SK-N-SH treated with all-trans-retinoic acid at 6 μM for 48 hours (cell line): ENCODE measurements around the gene TEX50.

Experiments used
- ATAC-seq: fragments of 200-7000 bp; cut with Tn5 transposase; 3 replicates; pipeline ENCODE4 v1.9.1; 2020; ENCODE audit warnings: mild to moderate bottlenecking, moderate library complexity
- BACH2 ChIP-seq: fragments of 250-450 bp; sonication (Bioruptor Pico); IDR thresholded peaks from 2 replicates; pipeline ENCODE4 v1.9.0; 2021; ENCODE audit warnings: mild to moderate bottlenecking, borderline replicate concordance
- CSDC2 ChIP-seq: fragments of 250-450 bp; sonication (Bioruptor Pico); IDR thresholded peaks from 2 replicates; pipeline ENCODE4 v1.5.0; 2020; ENCODE audit warnings: mild to moderate bottlenecking, moderate library complexity
- ESRRG ChIP-seq: fragments of 250-450 bp; sonication (Bioruptor Pico); IDR thresholded peaks from 2 replicates; pipeline ENCODE4 v1.6.1; 2021; ENCODE audit warnings: mild to moderate bottlenecking
- GLIS3 ChIP-seq: fragments of 250-450 bp; sonication (Bioruptor Pico); IDR thresholded peaks from 2 replicates; pipeline ENCODE4 v1.5.0; 2020; ENCODE audit warnings: mild to moderate bottlenecking, moderate library complexity
- OSR1 ChIP-seq: fragments of 250-450 bp; sonication (Bioruptor Pico); IDR thresholded peaks from 2 replicates; pipeline ENCODE4 v1.8.0; 2022; ENCODE audit warnings: moderate library complexity, mild to moderate bottlenecking, inconsistent platforms
- PPARA ChIP-seq: fragments of 250-450 bp; sonication (Bioruptor Pico); IDR thresholded peaks from 2 replicates; pipeline ENCODE4 v1.5.0; 2020; ENCODE audit warnings: mild to moderate bottlenecking, borderline replicate concordance
- RARB ChIP-seq: fragments of 250-450 bp; sonication (Bioruptor Pico); IDR thresholded peaks from 2 replicates; pipeline ENCODE4 v1.8.0; 2021; ENCODE audit warnings: mild to moderate bottlenecking, moderate library complexity
- SNAI2 ChIP-seq: fragments of 250-450 bp; sonication (Bioruptor Pico); IDR thresholded peaks from 2 replicates; pipeline ENCODE4 v1.5.0; 2020; ENCODE audit warnings: mild to moderate bottlenecking, moderate library complexity
- TCF4 ChIP-seq: fragments of 250-450 bp; sonication (Bioruptor Pico); IDR thresholded peaks from 2 replicates; pipeline ENCODE4 v1.8.0; 2021; ENCODE audit warnings: mild to moderate bottlenecking, moderate library complexity, borderline replicate concordance
- TOX ChIP-seq: fragments of 250-450 bp; sonication (Bioruptor Pico); IDR thresholded peaks from 2 replicates; pipeline ENCODE4 v1.8.0; 2021; ENCODE audit warnings: mild to moderate bottlenecking, moderate library complexity, borderline replicate concordance
- TSHZ2 ChIP-seq: fragments of 250-450 bp; sonication (Bioruptor Pico); IDR thresholded peaks from 2 replicates; pipeline ENCODE4 v1.5.0; 2020; ENCODE audit warnings: mild to moderate bottlenecking, moderate library complexity
- ZC3H10 ChIP-seq: fragments of 250-450 bp; sonication (Bioruptor Pico); IDR thresholded peaks from 2 replicates; pipeline ENCODE4 v1.5.1; 2021; ENCODE audit warnings: mild to moderate bottlenecking, moderate library complexity
- ZFP3 ChIP-seq: fragments of 250-450 bp; sonication (Bioruptor Pico); IDR thresholded peaks from 2 replicates; pipeline ENCODE4 v1.5.0; 2020; ENCODE audit warnings: mild to moderate bottlenecking, moderate library complexity
- ZFP30 ChIP-seq: fragments of 450-650 bp; formaldehyde crosslinking; IDR thresholded peaks from 2 replicates; pipeline ENCODE4 v1.5.0; 2022; ENCODE audit warnings: mild to moderate bottlenecking, moderate library complexity
- ZNF565 ChIP-seq: fragments of 450-650 bp; formaldehyde crosslinking; conservative IDR thresholded peaks from 2 replicates; pipeline ENCODE4 v1.5.0; 2020; ENCODE audit warnings: low read depth, mild to moderate bottlenecking, moderate library complexity
- ZNF70 ChIP-seq: fragments of 450-650 bp; formaldehyde crosslinking; IDR thresholded peaks from 2 replicates; pipeline ENCODE4 v1.5.0; 2020; ENCODE audit warnings: mild to moderate bottlenecking, moderate library complexity
- ZNF8 ChIP-seq: fragments of 450-650 bp; formaldehyde crosslinking; IDR thresholded peaks from 2 replicates; pipeline ENCODE4 v1.5.0; 2020; ENCODE audit warnings: mild to moderate bottlenecking, moderate library complexity
- TF ChIP-seq, protein P1 (sequence below): fragments of 250-450 bp; sonication (Bioruptor Pico); IDR thresholded peaks from 2 replicates; pipeline ENCODE4 v1.8.0; 2020; ENCODE audit warnings: mild to moderate bottlenecking, moderate library complexity, borderline replicate concordance
- TF ChIP-seq, protein P2 (sequence below): fragments of 250-450 bp; sonication (Bioruptor Pico); IDR thresholded peaks from 2 replicates; pipeline ENCODE4 v1.5.1; 2020; ENCODE audit warnings: low read depth, mild to moderate bottlenecking, moderate library complexity
- TF ChIP-seq, protein P3 (sequence below): fragments of 250-450 bp; sonication (Bioruptor Pico); IDR thresholded peaks from 2 replicates; pipeline ENCODE4 v1.5.1; 2021; ENCODE audit warnings: mild to moderate bottlenecking, moderate library complexity
- TF ChIP-seq, protein P4 (sequence below): fragments of 250-450 bp; sonication (Bioruptor Pico); IDR thresholded peaks from 2 replicates; pipeline ENCODE4 v1.8.0; 2021; ENCODE audit warnings: low read depth, mild to moderate bottlenecking, moderate library complexity, borderline replicate concordance

TEX50 gene, protein sequence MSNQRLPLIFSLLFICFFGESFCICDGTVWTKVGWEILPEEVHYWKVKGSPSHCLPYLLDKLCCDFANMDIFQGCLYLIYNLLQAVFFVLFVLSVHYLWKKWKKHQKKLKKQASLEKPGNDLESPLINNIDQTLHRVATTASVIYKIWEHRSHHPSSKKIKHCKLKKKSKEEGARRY

GRCh38 chr1:173635116-173635515 lies at the start of gene TEX50:
TSS of gene TEX50 (plus strand) at chr1:173635338. CDS start at chr1:173635522, 184 bp downstream.
- TF ChIP-seq ZNF8 (CRISPR knock-in tag) (no peak), ZFP3 (CRISPR knock-in tag) (no peak), ZFP30 (CRISPR knock-in tag) (no peak), ESRRG (CRISPR knock-in tag) (no peak), GLIS3 (no peak), ZNF565 (no peak), ZNF70 (CRISPR knock-in tag) (no peak), RARB (CRISPR knock-in tag) (no peak), ZC3H10 (no peak), TSHZ2 (CRISPR knock-in tag) (no peak), TCF4 (CRISPR knock-in tag) (no peak), CSDC2 (no peak), PPARA (CRISPR knock-in tag) (no peak), BACH2 (CRISPR knock-in tag) (no peak), SNAI2 (no peak), TOX (CRISPR knock-in tag) (no peak)
- TF ChIP-seq, protein P1, sequence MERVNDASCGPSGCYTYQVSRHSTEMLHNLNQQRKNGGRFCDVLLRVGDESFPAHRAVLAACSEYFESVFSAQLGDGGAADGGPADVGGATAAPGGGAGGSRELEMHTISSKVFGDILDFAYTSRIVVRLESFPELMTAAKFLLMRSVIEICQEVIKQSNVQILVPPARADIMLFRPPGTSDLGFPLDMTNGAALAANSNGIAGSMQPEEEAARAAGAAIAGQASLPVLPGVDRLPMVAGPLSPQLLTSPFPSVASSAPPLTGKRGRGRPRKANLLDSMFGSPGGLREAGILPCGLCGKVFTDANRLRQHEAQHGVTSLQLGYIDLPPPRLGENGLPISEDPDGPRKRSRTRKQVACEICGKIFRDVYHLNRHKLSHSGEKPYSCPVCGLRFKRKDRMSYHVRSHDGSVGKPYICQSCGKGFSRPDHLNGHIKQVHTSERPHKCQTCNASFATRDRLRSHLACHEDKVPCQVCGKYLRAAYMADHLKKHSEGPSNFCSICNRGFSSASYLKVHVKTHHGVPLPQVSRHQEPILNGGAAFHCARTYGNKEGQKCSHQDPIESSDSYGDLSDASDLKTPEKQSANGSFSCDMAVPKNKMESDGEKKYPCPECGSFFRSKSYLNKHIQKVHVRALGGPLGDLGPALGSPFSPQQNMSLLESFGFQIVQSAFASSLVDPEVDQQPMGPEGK, result no peak
- TF ChIP-seq, protein P2, sequence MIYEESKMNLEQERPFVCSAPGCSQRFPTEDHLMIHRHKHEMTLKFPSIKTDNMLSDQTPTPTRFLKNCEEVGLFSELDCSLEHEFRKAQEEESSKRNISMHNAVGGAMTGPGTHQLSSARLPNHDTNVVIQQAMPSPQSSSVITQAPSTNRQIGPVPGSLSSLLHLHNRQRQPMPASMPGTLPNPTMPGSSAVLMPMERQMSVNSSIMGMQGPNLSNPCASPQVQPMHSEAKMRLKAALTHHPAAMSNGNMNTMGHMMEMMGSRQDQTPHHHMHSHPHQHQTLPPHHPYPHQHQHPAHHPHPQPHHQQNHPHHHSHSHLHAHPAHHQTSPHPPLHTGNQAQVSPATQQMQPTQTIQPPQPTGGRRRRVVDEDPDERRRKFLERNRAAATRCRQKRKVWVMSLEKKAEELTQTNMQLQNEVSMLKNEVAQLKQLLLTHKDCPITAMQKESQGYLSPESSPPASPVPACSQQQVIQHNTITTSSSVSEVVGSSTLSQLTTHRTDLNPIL (CRISPR knock-in tag), result no peak
- TF ChIP-seq, protein P3, sequence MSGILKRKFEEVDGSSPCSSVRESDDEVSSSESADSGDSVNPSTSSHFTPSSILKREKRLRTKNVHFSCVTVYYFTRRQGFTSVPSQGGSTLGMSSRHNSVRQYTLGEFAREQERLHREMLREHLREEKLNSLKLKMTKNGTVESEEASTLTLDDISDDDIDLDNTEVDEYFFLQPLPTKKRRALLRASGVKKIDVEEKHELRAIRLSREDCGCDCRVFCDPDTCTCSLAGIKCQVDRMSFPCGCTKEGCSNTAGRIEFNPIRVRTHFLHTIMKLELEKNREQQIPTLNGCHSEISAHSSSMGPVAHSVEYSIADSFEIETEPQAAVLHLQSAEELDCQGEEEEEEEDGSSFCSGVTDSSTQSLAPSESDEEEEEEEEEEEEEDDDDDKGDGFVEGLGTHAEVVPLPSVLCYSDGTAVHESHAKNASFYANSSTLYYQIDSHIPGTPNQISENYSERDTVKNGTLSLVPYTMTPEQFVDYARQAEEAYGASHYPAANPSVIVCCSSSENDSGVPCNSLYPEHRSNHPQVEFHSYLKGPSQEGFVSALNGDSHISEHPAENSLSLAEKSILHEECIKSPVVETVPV (CRISPR knock-in tag), result no peak
- TF ChIP-seq, protein P4, sequence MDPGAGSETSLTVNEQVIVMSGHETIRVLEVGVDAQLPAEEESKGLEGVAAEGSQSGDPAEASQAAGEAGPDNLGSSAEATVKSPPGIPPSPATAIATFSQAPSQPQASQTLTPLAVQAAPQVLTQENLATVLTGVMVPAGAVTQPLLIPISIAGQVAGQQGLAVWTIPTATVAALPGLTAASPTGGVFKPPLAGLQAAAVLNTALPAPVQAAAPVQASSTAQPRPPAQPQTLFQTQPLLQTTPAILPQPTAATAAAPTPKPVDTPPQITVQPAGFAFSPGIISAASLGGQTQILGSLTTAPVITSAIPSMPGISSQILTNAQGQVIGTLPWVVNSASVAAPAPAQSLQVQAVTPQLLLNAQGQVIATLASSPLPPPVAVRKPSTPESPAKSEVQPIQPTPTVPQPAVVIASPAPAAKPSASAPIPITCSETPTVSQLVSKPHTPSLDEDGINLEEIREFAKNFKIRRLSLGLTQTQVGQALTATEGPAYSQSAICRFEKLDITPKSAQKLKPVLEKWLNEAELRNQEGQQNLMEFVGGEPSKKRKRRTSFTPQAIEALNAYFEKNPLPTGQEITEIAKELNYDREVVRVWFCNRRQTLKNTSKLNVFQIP, result no peak
- TF ChIP-seq, all 23 proteins: peak for 0
- ATAC-seq, result no peak

DNA sequence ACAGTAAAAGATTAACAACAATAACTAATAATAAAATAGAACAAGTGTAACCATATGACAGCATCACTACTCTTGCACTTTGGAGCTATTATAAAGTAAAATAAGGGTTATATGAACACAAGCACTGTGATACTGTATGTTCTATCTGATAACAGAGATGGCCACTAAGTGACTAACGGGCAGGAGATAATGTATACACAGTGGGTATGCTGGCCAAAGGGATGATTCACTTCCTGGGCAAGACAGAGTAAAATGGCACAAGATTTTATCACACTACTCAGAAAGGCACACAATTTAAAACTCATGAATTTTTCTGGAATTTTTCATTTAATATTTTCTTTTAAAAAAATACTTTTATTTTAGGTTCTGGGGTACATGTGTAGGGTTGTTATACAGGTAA lies 44.6 kb upstream of the TEX50 start:
- ATAC-seq, result peak; percentile 99
- TF ChIP-seq PPARA (CRISPR knock-in tag) (no peak), SNAI2 (no peak), ZFP30 (CRISPR knock-in tag) (no peak), GLIS3 (no peak), TOX (CRISPR knock-in tag) (no peak), RARB (CRISPR knock-in tag) (no peak), OSR1 (CRISPR knock-in tag) (no peak), ZNF8 (CRISPR knock-in tag) (no peak), TSHZ2 (CRISPR knock-in tag) (no peak), BACH2 (CRISPR knock-in tag) (no peak), CSDC2 (no peak), ZNF565 (no peak)
- TF ChIP-seq, protein P1, result no peak
- TF ChIP-seq, protein P3 (CRISPR knock-in tag), result no peak
- TF ChIP-seq, protein P2 (CRISPR knock-in tag), result no peak
